ENCODE results near the gene DRC7. TPM values are rescaled to one million over a fixed set of nuclear protein-coding genes. Genes with fewer than 3 reads are reported as not detected.
"Not testable (repeated sequence)": the region's sequence is repeated elsewhere in the genome, so short reads cannot be mapped to it uniquely, and the experiment has no call there.

The DRC7 gene
- total RNA-seq, 2 donors from 2014 or later, result not detected

DNA sequence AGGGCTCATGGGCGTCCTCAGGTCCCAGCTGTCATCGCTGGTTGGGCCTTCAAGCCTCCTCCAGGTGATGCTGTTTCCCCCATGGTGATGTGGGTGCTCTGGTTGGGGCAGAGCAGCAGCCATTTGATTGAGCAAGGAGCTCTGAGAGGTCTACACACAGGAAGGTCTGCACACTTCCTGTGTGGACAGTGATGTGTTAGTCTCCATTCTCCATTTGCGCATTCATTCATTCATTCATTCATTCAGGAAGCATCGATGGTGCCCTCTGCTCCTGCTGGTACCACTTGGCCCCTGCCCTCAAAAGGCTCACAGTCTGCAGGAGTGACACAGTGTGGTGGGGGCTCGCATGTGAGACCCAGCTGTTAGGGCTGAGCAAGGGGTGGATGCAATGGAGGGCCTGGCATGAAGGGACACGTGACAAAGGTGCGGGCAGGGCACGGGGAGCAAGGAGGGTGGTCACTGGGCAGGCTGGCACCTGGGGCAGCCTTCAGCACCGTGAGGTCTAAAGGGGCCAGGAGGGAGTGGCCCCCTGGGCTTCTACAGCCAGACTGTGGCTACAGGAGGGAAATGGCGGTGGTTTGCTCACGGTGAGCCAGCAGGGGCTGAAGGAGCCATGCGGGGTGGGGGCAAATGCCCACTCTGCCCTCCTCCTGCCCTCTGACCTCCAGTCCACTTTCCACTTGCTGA, 25.0 kb upstream of the DRC7 start:
- no peak overlapping the region for H3K9ac ChIP-seq (ENCODE audit: low read depth in 2 of 2, low read length in 2 of 2)
- TF ChIP-seq, protein P1, sequence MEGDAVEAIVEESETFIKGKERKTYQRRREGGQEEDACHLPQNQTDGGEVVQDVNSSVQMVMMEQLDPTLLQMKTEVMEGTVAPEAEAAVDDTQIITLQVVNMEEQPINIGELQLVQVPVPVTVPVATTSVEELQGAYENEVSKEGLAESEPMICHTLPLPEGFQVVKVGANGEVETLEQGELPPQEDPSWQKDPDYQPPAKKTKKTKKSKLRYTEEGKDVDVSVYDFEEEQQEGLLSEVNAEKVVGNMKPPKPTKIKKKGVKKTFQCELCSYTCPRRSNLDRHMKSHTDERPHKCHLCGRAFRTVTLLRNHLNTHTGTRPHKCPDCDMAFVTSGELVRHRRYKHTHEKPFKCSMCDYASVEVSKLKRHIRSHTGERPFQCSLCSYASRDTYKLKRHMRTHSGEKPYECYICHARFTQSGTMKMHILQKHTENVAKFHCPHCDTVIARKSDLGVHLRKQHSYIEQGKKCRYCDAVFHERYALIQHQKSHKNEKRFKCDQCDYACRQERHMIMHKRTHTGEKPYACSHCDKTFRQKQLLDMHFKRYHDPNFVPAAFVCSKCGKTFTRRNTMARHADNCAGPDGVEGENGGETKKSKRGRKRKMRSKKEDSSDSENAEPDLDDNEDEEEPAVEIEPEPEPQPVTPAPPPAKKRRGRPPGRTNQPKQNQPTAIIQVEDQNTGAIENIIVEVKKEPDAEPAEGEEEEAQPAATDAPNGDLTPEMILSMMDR (IDR thresholded peaks at IDR 0.05), result no peak
- H3K27me3 ChIP-seq, result no peaks in the 10 kb centered on the region
- no peaks in the 10 kb centered on the region for H3K4me1 ChIP-seq
- intact Hi-C loops (cut with DNase I), result no loop called here
- no peak overlapping the region for H3K4me3 ChIP-seq
- no peak for DNase-seq
- no peaks in the 10 kb centered on the region for H3K9me3 ChIP-seq
- H3K36me3 ChIP-seq, result no peaks in the 10 kb centered on the region
- no peak overlapping the region for H3K27ac ChIP-seq

DNA sequence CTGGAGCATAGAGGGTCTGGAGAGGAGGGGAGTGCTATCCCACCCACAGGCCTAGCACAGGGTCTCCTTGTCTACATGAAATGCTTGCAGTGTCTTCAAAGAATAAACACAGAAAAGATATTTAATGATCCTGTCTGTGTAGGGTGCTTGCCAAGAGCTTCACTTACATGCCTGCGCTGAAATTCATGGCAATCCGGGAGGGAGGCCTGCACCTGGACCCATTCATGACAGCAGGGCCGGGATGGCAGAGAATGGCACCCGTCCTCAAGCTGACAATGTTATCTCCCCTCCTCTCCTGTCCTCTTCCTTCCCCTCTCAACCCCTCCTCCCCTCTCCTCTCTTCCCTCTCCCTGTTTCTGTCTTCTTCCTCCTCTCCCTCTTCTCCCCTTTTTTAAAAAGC, 24.4 kb upstream of the DRC7 start:
- TF ChIP-seq, protein P1 (IDR thresholded peaks at IDR 0.05), result no peak
- no peaks in the 10 kb centered on the region for H3K4me1 ChIP-seq
- intact Hi-C loops (cut with DNase I), result no loop called here
- no peak overlapping the region for H3K4me3 ChIP-seq
- no peaks in the 10 kb centered on the region for H3K36me3 ChIP-seq
- H3K27me3 ChIP-seq, result no peaks in the 10 kb centered on the region
- no peak overlapping the region for H3K9ac ChIP-seq (ENCODE audit: low read depth in 2 of 2, low read length in 2 of 2)
- no peaks in the 10 kb centered on the region for H3K9me3 ChIP-seq
- no peak for DNase-seq
- H3K27ac ChIP-seq, result no peak overlapping the region

DNA sequence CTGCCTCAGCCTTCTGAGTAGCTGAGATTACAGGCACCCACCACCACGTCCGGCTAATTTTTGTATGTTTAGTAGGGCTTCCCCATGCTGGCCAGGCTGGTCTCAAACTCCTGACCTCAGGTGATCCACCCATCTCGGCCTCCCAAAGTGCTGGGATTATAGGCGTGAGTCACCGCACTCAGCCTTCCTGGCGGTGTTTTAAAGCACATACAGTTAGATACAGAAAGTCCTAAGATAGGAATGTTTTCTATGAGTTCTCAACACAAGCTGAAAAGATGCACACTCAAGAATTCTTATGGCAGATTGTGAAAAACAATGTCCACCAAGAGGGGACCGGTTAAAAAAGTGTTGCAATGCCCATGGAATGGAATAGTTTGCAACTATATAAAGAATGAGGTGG, 23.2 kb upstream of the DRC7 start:
- H3K4me1 ChIP-seq; DNase-seq; intact Hi-C loops (cut with DNase I); H3K27me3 ChIP-seq; H3K9ac ChIP-seq (ENCODE audit: low read depth in 2 of 2, low read length in 2 of 2); H3K9me3 ChIP-seq; H3K4me3 ChIP-seq; H3K27ac ChIP-seq; H3K36me3 ChIP-seq: not testable (repeated sequence)

DNA sequence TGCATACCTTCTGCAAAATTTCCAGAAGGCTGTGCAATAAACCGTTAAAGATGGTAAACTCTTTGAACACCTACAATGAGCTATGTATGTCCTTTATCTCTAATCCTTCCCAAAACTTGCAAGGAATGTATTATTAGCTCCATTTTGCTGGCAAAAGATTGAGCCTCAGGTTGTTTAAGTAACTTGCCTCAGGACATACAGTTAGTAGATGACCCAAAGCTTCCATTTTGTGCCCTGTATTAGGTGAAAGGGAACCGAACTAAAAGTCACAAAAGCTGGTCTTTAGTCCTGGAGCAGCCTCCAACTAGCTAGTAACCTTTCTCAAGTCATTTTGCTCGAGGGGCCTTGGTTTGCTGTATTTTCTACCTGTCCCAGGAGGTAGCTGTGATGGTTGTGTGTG, 22.2 kb upstream of the DRC7 start:
- no peak overlapping the region for H3K27ac ChIP-seq
- no peak overlapping the region for H3K9ac ChIP-seq (ENCODE audit: low read depth in 2 of 2, low read length in 2 of 2)
- no peak overlapping the region for H3K4me3 ChIP-seq
- no peaks in the 10 kb centered on the region for H3K36me3 ChIP-seq
- no peaks in the 10 kb centered on the region for H3K9me3 ChIP-seq
- intact Hi-C loops (cut with DNase I), result no loop called here
- no peaks in the 10 kb centered on the region for H3K4me1 ChIP-seq
- DNase-seq, result no peak
- TF ChIP-seq, protein P1 (IDR thresholded peaks at IDR 0.05), result no peak
- no peaks in the 10 kb centered on the region for H3K27me3 ChIP-seq

DNA sequence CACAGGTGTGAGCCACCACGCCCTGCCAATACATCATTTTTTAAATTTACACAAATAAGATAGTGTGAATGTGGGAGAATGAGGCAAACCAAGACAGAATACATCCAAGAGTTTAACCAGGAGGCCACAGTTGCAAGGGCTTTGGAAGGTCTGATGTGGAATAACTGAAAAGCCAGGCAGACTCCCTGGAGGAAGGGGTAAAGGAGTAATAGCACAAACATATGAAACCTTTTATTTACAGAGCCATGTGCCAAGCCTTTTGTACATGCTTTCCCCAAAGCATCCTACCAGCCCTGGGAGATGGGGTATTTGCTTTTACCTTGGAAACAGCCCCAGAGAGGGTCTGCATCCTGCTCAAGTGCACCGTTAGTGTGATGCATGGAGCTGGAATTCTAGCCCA, 21.8 kb upstream of the DRC7 start:
- TF ChIP-seq, protein P1 (IDR thresholded peaks at IDR 0.05), result no peak
- DNase-seq, result no peak
- no peaks in the 10 kb centered on the region for H3K4me1 ChIP-seq
- no peak overlapping the region for H3K9ac ChIP-seq (ENCODE audit: low read depth in 2 of 2, low read length in 2 of 2)
- H3K27ac ChIP-seq, result no peak overlapping the region
- H3K27me3 ChIP-seq, result no peaks in the 10 kb centered on the region
- intact Hi-C loops (cut with DNase I), result no loop called here
- H3K9me3 ChIP-seq, result no peaks in the 10 kb centered on the region
- no peaks in the 10 kb centered on the region for H3K36me3 ChIP-seq
- no peak overlapping the region for H3K4me3 ChIP-seq

DNA sequence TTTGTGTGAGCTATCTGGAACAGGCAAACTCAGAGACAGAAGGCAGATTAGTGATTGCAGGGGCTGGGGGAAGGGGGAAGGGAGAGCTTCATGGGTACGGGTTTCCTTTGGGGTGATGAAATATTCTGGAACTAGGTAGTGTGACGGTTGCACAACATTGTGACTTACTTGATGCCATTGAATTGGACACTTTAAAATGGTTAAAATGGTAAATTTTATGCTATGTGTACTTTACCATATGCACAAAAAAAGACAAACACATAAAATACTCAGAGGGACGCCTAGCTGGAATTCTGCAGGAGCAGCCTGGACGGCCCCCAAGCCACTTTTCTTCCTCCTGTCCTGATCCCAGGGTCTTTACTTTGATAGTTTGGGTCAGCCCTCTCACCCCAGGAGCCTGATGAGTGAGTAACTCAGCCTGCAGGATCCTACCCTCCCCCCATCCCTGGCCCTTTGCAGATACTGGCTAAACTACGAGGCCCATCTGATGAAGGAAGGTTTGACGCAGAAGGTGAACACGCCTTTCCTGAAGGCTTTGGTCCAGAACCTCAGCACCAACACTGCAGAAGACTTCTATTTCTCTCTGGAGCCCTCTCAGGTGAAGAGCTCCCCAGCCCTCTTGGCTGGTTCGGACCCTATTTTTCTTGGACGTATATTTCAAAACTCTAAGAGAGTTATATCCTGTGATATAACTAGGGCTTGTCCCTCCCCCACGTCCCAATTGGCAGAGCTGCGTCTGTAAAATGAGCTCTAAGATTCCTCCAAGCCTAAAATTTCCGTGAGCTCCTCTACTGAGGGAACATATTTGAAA, 18.7 kb upstream of the DRC7 start:
- Histone ChIP-seq H3K27ac (no peak overlapping the region), H3K4me1 (no peaks in the 10 kb centered on the region)
- TF ChIP-seq, protein P1 (IDR thresholded peaks at IDR 0.05), result no peak

More for the DNA sequence above, 18.7 kb upstream of the DRC7 start:
- no peaks in the 10 kb centered on the region for H3K36me3 ChIP-seq
- intact Hi-C loops (cut with DNase I), result no loop called here
- no peaks in the 10 kb centered on the region for H3K27me3 ChIP-seq
- H3K4me3 ChIP-seq, result no peak overlapping the region
- DNase-seq, result no peak
- H3K9me3 ChIP-seq, result no peaks in the 10 kb centered on the region
- H3K9ac ChIP-seq (ENCODE audit: low read depth in 2 of 2, low read length in 2 of 2), result no peak overlapping the region
